ENCODE results near the gene TBC1D1.

TBC1D1 gene

GRCh38 chr4:38005637-38006036 is 114.8 kb downstream of the TBC1D1 start:
- no peaks in the 10 kb centered on the region for H3K27me3 ChIP-seq (ENCODE audit: control insufficient read depth in 3 of 3, insufficient read depth in 3 of 3, low read depth in 1 of 3, low read length in 3 of 3)
- peaks cover 3% of the 10 kb centered on the region for H3K79me1 ChIP-seq (ENCODE audit: low read depth, low read length)
- no peak overlapping the region for H3K4me3 ChIP-seq (ENCODE audit: low read length in 2 of 2)
- DNase-seq (ENCODE audit: low spot score) = no peak
- H2AFZ ChIP-seq (ENCODE audit: low read length) = no peak overlapping the region
- H2BK5ac ChIP-seq (ENCODE audit: low read length) = no peak overlapping the region
- H3K4me2 ChIP-seq (ENCODE audit: insufficient read depth, low read length, poor library complexity, severe bottlenecking) = no peak overlapping the region
- H4K91ac ChIP-seq (ENCODE audit: low read depth, low read length, poor library complexity) = no peak overlapping the region
- H3K18ac ChIP-seq (ENCODE audit: low read length) = no peak overlapping the region
- H3K9ac ChIP-seq (ENCODE audit: low read depth, low read length, poor library complexity) = no peak overlapping the region
- H3K14ac ChIP-seq (ENCODE audit: low read length) = no peak overlapping the region
- H3K9me3 ChIP-seq (replicated peaks in 1 of 2; ENCODE audit: control insufficient read depth in 2 of 2, insufficient read depth in 1 of 2, low read depth in 1 of 2, low read length in 2 of 2) = no peaks in the 10 kb centered on the region
- H3K36me3 ChIP-seq (replicated peaks in 1 of 2; ENCODE audit: control insufficient read depth in 2 of 2, insufficient read depth in 2 of 2, low read length in 2 of 2) = no peaks in the 10 kb centered on the region
- WGBS, 2 donors (ENCODE audit: extremely low coverage in 2 of 2, insufficient read length in 2 of 2, insufficient replicate concordance in 1 of 2) = no CpG with 5 or more reads among the region's 3 CpGs
- H2BK15ac ChIP-seq (ENCODE audit: low read length) = no peak overlapping the region
- no peak overlapping the region for H2AK5ac ChIP-seq (ENCODE audit: low read depth, low read length)
- H2BK120ac ChIP-seq (ENCODE audit: low read depth, low read length) = no peak overlapping the region
- H4K8ac ChIP-seq (ENCODE audit: low read depth, low read length) = no peak overlapping the region
- peaks cover 5 to 21% of the 10 kb centered on the region in 2 donors for H3K4me1 ChIP-seq (ENCODE audit: control insufficient read depth in 2 of 2, insufficient read depth in 1 of 2, low read depth in 1 of 2, low read length in 2 of 2)
- no peak overlapping the region for H3K27ac ChIP-seq (replicated peaks; ENCODE audit: low read length)
- no peak overlapping the region for H3K4ac ChIP-seq (ENCODE audit: low read length)
- H2BK12ac ChIP-seq (ENCODE audit: low read length) = no peak overlapping the region
- no peak overlapping the region for H3K23ac ChIP-seq (ENCODE audit: low read depth, low read length, poor library complexity)

GRCh38 chr4:38007645-38008044 is 116.8 kb downstream of the TBC1D1 start:
- Histone ChIP-seq H2AFZ (ENCODE audit: low read length) (no peak overlapping the region), H2BK15ac (ENCODE audit: low read length) (no peak overlapping the region), H3K18ac (ENCODE audit: low read length) (peak overlapping the region; percentile 13), H2BK5ac (ENCODE audit: low read length) (no peak overlapping the region), H3K36me3 (replicated peaks in 1 of 2; ENCODE audit: control insufficient read depth in 2 of 2, insufficient read depth in 2 of 2, low read length in 2 of 2) (no peaks in the 10 kb centered on the region), H3K4ac (ENCODE audit: low read length) (no peak overlapping the region), H3K4me1 (ENCODE audit: control insufficient read depth in 2 of 2, insufficient read depth in 1 of 2, low read depth in 1 of 2, low read length in 2 of 2) (peaks cover 5 to 21% of the 10 kb centered on the region in 2 donors), H2BK12ac (ENCODE audit: low read length) (no peak overlapping the region), H4K91ac (ENCODE audit: low read depth, low read length, poor library complexity) (no peak overlapping the region), H2AK5ac (ENCODE audit: low read depth, low read length) (no peak overlapping the region), H3K79me1 (ENCODE audit: low read depth, low read length) (peaks cover 3% of the 10 kb centered on the region), H3K4me2 (ENCODE audit: insufficient read depth, low read length, poor library complexity, severe bottlenecking) (no peak overlapping the region), H4K8ac (ENCODE audit: low read depth, low read length) (no peak overlapping the region), H3K9ac (ENCODE audit: low read depth, low read length, poor library complexity) (no peak overlapping the region), H3K14ac (ENCODE audit: low read length) (peak overlapping the region; percentile 41), H3K4me3 (ENCODE audit: low read length in 2 of 2) (no peak overlapping the region), H3K27me3 (ENCODE audit: control insufficient read depth in 3 of 3, insufficient read depth in 3 of 3, low read depth in 1 of 3, low read length in 3 of 3) (no peaks in the 10 kb centered on the region), H3K23ac (ENCODE audit: low read depth, low read length, poor library complexity) (peak overlapping the region; percentile 34), H2BK120ac (ENCODE audit: low read depth, low read length) (no peak overlapping the region), H3K27ac (replicated peaks; ENCODE audit: low read length) (no peak overlapping the region), H3K9me3 (replicated peaks in 1 of 2; ENCODE audit: control insufficient read depth in 2 of 2, insufficient read depth in 1 of 2, low read depth in 1 of 2, low read length in 2 of 2) (no peaks in the 10 kb centered on the region)
- WGBS, 2 donors (ENCODE audit: extremely low coverage in 2 of 2, insufficient read length in 2 of 2, insufficient replicate concordance in 1 of 2) = no CpG with 5 or more reads among the region's 5 CpGs
- DNase-seq (ENCODE audit: low spot score) = no peak

GRCh38 chr4:38008571-38009021 is 117.7 kb downstream of the TBC1D1 start:
- H3K4me2 ChIP-seq (ENCODE audit: insufficient read depth, low read length, poor library complexity, severe bottlenecking) = no peak overlapping the region
- no peak overlapping the region for H3K18ac ChIP-seq (ENCODE audit: low read length)
- DNase-seq (ENCODE audit: low spot score) = no peak
- no peaks in the 10 kb centered on the region for H3K36me3 ChIP-seq (replicated peaks in 1 of 2; ENCODE audit: control insufficient read depth in 2 of 2, insufficient read depth in 2 of 2, low read length in 2 of 2)
- no peak overlapping the region for H4K8ac ChIP-seq (ENCODE audit: low read depth, low read length)
- H2AFZ ChIP-seq (ENCODE audit: low read length) = no peak overlapping the region
- H2AK5ac ChIP-seq (ENCODE audit: low read depth, low read length) = no peak overlapping the region
- no peaks in the 10 kb centered on the region for H3K9me3 ChIP-seq (replicated peaks in 1 of 2; ENCODE audit: control insufficient read depth in 2 of 2, insufficient read depth in 1 of 2, low read depth in 1 of 2, low read length in 2 of 2)
- no peak overlapping the region for H2BK15ac ChIP-seq (ENCODE audit: low read length)
- no peak overlapping the region for H4K91ac ChIP-seq (ENCODE audit: low read depth, low read length, poor library complexity)
- no peak overlapping the region for H3K14ac ChIP-seq (ENCODE audit: low read length)
- H3K79me1 ChIP-seq (ENCODE audit: low read depth, low read length) = peaks cover 3% of the 10 kb centered on the region
- no peak overlapping the region for H2BK5ac ChIP-seq (ENCODE audit: low read length)
- WGBS, 2 donors (ENCODE audit: extremely low coverage in 2 of 2, insufficient read length in 2 of 2, insufficient replicate concordance in 1 of 2) = no CpG with 5 or more reads among the region's 3 CpGs
- no peak overlapping the region for H3K9ac ChIP-seq (ENCODE audit: low read depth, low read length, poor library complexity)
- no peak overlapping the region for H3K23ac ChIP-seq (ENCODE audit: low read depth, low read length, poor library complexity)
- no peaks in the 10 kb centered on the region for H3K27me3 ChIP-seq (ENCODE audit: control insufficient read depth in 3 of 3, insufficient read depth in 3 of 3, low read depth in 1 of 3, low read length in 3 of 3)
- H3K4ac ChIP-seq (ENCODE audit: low read length) = no peak overlapping the region
- H3K4me1 ChIP-seq (ENCODE audit: control insufficient read depth in 2 of 2, insufficient read depth in 1 of 2, low read depth in 1 of 2, low read length in 2 of 2) = peaks cover 5 to 21% of the 10 kb centered on the region in 2 donors
- H3K27ac ChIP-seq (replicated peaks; ENCODE audit: low read length) = no peak overlapping the region
- H2BK12ac ChIP-seq (ENCODE audit: low read length) = no peak overlapping the region
- no peak overlapping the region for H2BK120ac ChIP-seq (ENCODE audit: low read depth, low read length)
- no peak overlapping the region for H3K4me3 ChIP-seq (ENCODE audit: low read length in 2 of 2)

GRCh38 chr4:38009421-38009820 is 118.5 kb downstream of the TBC1D1 start:
- no peak overlapping the region for H2AK5ac ChIP-seq (ENCODE audit: low read depth, low read length)
- no peak overlapping the region for H3K18ac ChIP-seq (ENCODE audit: low read length)
- no peak overlapping the region for H2BK15ac ChIP-seq (ENCODE audit: low read length)
- no peak overlapping the region for H2AFZ ChIP-seq (ENCODE audit: low read length)
- H4K91ac ChIP-seq (ENCODE audit: low read depth, low read length, poor library complexity) = no peak overlapping the region
- H3K36me3 ChIP-seq (replicated peaks in 1 of 2; ENCODE audit: control insufficient read depth in 2 of 2, insufficient read depth in 2 of 2, low read length in 2 of 2) = no peaks in the 10 kb centered on the region
- peaks cover 3% of the 10 kb centered on the region for H3K79me1 ChIP-seq (ENCODE audit: low read depth, low read length)
- H4K8ac ChIP-seq (ENCODE audit: low read depth, low read length) = no peak overlapping the region
- H3K23ac ChIP-seq (ENCODE audit: low read depth, low read length, poor library complexity) = no peak overlapping the region
- no peak overlapping the region for H3K4me2 ChIP-seq (ENCODE audit: insufficient read depth, low read length, poor library complexity, severe bottlenecking)
- no peak for DNase-seq (ENCODE audit: low spot score)
- no peak overlapping the region for H2BK5ac ChIP-seq (ENCODE audit: low read length)
- no peaks in the 10 kb centered on the region for H3K27me3 ChIP-seq (ENCODE audit: control insufficient read depth in 3 of 3, insufficient read depth in 3 of 3, low read depth in 1 of 3, low read length in 3 of 3)
- H3K9me3 ChIP-seq (replicated peaks in 1 of 2; ENCODE audit: control insufficient read depth in 2 of 2, insufficient read depth in 1 of 2, low read depth in 1 of 2, low read length in 2 of 2) = no peaks in the 10 kb centered on the region
- H2BK12ac ChIP-seq (ENCODE audit: low read length) = no peak overlapping the region
- no peak overlapping the region for H3K14ac ChIP-seq (ENCODE audit: low read length)
- H2BK120ac ChIP-seq (ENCODE audit: low read depth, low read length) = no peak overlapping the region
- H3K4me3 ChIP-seq (ENCODE audit: low read length in 2 of 2) = no peak overlapping the region
- H3K4ac ChIP-seq (ENCODE audit: low read length) = no peak overlapping the region
- H3K4me1 ChIP-seq (ENCODE audit: control insufficient read depth in 2 of 2, insufficient read depth in 1 of 2, low read depth in 1 of 2, low read length in 2 of 2) = peaks cover 5 to 17% of the 10 kb centered on the region in 2 donors
- no peak overlapping the region for H3K9ac ChIP-seq (ENCODE audit: low read depth, low read length, poor library complexity)
- H3K27ac ChIP-seq (replicated peaks; ENCODE audit: low read length) = no peak overlapping the region

Measured in neuronal stem cell (in vitro differentiated cells).